ENCODE results near the gene PDXK. TPM values are rescaled to one million over a fixed set of nuclear protein-coding genes. Genes with fewer than 3 reads are reported as not detected.

The PDXK gene
- total and polyA plus RNA-seq, 9 of the 15 experiments (the other 6 are each of a cell fraction or from before 2014, with no cell fraction given) = 5.6 to 162 (median 76.5) TPM

GRCh38 chr21:43718872-43719747 lies at the start of gene PDXK (continued):
- TF ChIP-seq RCOR1 (IDR thresholded peaks at IDR 0.05; ENCODE audit: borderline replicate concordance in 1 of 2, low read depth in 2 of 2, low read length in 2 of 2) (no peak), PTBP1 (IDR thresholded peaks at IDR 0.05; ENCODE audit: low read depth, low read length) (no peak), GABPB1 (CRISPR knock-in tag; IDR thresholded peaks at IDR 0.05) (peak; percentile 44; the same call in 1 of the 2 replicates), NELFE (IDR thresholded peaks at IDR 0.05; ENCODE audit: insufficient read depth, insufficient read length) (no peak), ARID3A (IDR thresholded peaks at IDR 0.05; ENCODE audit: borderline replicate concordance, low read depth, low read length) (no peak), KAT2B (IDR thresholded peaks at IDR 0.05; ENCODE audit: low read depth, low read length) (no peak), ZNF551 (CRISPR knock-in tag; IDR thresholded peaks at IDR 0.05) (no peak), HSF4 (CRISPR knock-in tag; IDR thresholded peaks at IDR 0.05; ENCODE audit: borderline replicate concordance) (no peak), ZNF280B (CRISPR knock-in tag; IDR thresholded peaks at IDR 0.05) (no peak), SMAD4 (CRISPR knock-in tag; conservative IDR thresholded peaks at IDR 0.05) (peak; percentile 61), ELK3 (CRISPR knock-in tag; IDR thresholded peaks at IDR 0.05) (no peak), ZNF586 (CRISPR knock-in tag; conservative IDR thresholded peaks at IDR 0.05) (no peak), ARNT (IDR thresholded peaks at IDR 0.05) (no peak), ZBTB33 (CRISPR knock-in tag; IDR thresholded peaks at IDR 0.05) (no peak), HDAC6 (IDR thresholded peaks at IDR 0.05; ENCODE audit: low read depth, low read length) (no peak), ZNF197 (CRISPR knock-in tag; IDR thresholded peaks at IDR 0.05; ENCODE audit: low read depth) (no peak), ZNF707 (CRISPR knock-in tag; conservative IDR thresholded peaks at IDR 0.05) (no peak), NFIX (CRISPR knock-in tag; IDR thresholded peaks at IDR 0.05; ENCODE audit: low read depth) (no peak), CBFA2T3 (IDR thresholded peaks at IDR 0.05) (no peak), ZBTB5 (IDR thresholded peaks at IDR 0.05) (no peak)

Measured in K562 (cell line).